Skeletal muscle satellite cell (primary cell): ENCODE results near the gene SLC5A3. TPM values are rescaled to one million over a fixed set of nuclear protein-coding genes. Genes with fewer than 3 reads are reported as not detected.
A peak's percentile ranks its signal among the peaks of the same experiment; 100 is the strongest.

Experiments
- H3K27me3 ChIP-seq: 2 replicates; pipeline ENCODE4 v1.7.0; 2013; ENCODE audit warnings: low read length; ENCODE audit not compliant: control insufficient read depth, insufficient read depth
- H3K36me3 ChIP-seq: 2 replicates; pipeline ENCODE4 v1.7.0; 2013; ENCODE audit warnings: mild to moderate bottlenecking, control low read depth, low read length; ENCODE audit not compliant: insufficient read depth
- H3K4me1 ChIP-seq: 2 replicates; pipeline ENCODE4 v1.7.0; 2013; ENCODE audit warnings: low read length; ENCODE audit not compliant: control insufficient read depth, insufficient read depth
- H3K4me2 ChIP-seq: 2 replicates; pipeline ENCODE4 v1.7.0; 2013; ENCODE audit warnings: mild to moderate bottlenecking, low read length
- H3K4me3 ChIP-seq: 2 replicates; pipeline ENCODE4 v1.7.0; 2013; ENCODE audit warnings: low read length
- H3K9ac ChIP-seq: 2 replicates; pipeline ENCODE4 v1.7.0; 2013; ENCODE audit warnings: mild to moderate bottlenecking, low read depth, low read length, moderate library complexity
- H3K9me3 ChIP-seq: replicated peaks from 2 replicates; pipeline ENCODE4 v1.7.0; 2013; ENCODE audit warnings: mild to moderate bottlenecking, control low read depth, low read length
- total RNA-seq: library from RNA; depleted of rRNA; stranded (reverse); fragments of >200 nt; gene quantifications from 2 replicates; pipeline ENCODE4 v1.2.3, GENCODE V29; 2012; rRNA removed

Gene SLC5A3
- total RNA-seq = 25.3 and 31.7 TPM in 2 replicates

DNA sequence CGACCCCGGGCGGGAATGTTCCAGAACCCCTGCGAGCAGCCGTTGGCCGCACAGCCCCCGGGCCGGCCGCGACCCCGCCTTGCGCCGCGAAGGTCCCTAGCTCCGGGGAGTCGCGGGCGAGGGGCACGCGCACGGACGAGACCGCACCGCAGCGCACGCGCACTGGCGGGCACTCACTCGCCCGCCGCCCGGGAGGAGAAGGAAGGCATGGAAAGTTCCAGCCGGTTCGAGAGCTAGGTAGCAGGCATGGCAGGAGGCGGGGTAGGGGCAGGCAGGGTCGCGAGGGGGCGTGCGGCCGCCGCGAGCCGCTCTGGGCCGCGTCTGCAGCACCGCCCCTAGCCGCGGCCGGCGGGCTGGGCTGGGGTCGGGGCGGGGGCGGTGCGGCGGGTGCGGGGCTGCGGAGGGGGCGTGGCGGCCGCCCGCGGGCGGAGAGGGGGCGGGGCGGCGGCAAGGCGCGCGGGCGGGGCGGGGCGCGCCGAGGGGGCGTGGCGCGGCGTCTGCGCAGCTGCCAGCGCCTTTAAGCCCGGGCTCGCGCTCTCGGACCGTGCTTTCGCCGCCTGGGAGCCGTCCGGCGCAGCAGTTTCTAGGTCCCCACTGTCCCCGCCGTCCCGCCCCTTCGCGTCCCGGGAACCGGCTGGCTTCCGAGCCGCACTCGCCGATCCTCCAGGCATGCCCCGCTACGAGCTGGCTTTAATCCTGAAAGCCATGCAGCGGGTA is at the start of gene SLC5A3, which contains the start of gene MRPS6:
Gene SLC5A3 (plus strand): TSS at position 547 of the 717 bp plus-strand sequence. CDS start 21,621 bp downstream, outside the sequence.
Gene MRPS6 (plus strand): TSS at position 547 of the 717 bp plus-strand sequence. CDS start 123 bp downstream, at position 670.
- H3K9ac ChIP-seq = peak within 1 kb of the TSS; percentile 93
- no peaks in the 10 kb centered on the region for H3K9me3 ChIP-seq
- H3K4me2 ChIP-seq = peak within 1 kb of the TSS; percentile 93
- peak within 1 kb of the TSS; percentile 92 for H3K4me3 ChIP-seq
- H3K4me1 ChIP-seq = peaks cover 33% of the 10 kb centered on the region
- peaks cover 3% of the 10 kb centered on the region for H3K27me3 ChIP-seq
- H3K36me3 ChIP-seq = peaks cover 7% of the 10 kb centered on the region

DNA sequence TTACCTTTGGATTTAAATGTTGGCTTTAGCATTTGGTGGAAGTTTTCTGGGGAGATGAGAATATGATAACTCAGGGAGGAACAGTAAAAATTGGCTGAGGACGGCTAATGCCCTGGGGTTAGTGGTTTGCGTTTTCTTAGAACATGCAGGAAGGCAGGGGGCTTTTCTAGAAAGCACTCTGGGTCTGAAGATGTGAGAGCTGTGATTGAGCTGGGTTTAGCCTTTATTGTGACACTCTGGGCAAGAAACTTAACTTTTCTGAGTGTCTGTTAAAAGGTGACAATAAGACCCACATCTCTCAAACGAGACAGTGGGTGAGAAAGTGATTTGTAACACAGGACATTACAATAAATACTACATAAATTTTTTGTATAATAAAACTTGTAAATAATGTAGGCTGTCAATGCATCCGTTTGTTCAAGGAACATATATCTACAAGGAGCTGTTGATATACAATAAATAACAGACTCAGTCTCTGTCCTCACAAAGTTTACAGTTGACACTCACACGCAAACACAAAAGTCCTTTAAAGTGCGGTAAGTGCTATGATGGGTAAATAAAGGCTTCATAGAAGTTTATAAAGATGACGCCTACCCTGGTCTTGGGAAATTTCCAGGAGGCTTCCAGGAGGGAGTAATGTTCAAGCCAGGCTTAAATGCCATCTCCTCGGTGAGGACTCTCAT is 49.5 kb upstream of the SLC5A3 start:
- H3K9ac ChIP-seq = no peak overlapping the region
- H3K36me3 ChIP-seq = no peaks in the 10 kb centered on the region
- no peaks in the 10 kb centered on the region for H3K9me3 ChIP-seq
- no peak overlapping the region for H3K4me3 ChIP-seq
- H3K4me1 ChIP-seq = peaks cover 52% of the 10 kb centered on the region
- H3K27me3 ChIP-seq = no peaks in the 10 kb centered on the region
- H3K4me2 ChIP-seq = no peak overlapping the region

DNA sequence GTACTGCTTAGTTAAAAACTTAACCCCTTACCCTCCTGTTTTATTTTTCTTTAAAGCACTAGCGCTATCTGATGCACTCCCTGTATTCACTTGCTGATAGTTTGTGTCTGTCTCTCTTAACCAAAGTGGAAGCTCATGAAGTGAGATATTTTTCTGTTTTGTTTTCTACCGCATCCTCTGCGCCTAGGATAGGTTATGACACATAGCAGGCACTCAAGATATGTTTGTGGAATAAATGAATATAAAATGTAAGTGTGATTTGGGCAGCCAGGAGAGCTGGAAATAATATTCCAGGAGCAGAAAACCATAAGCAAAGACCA is 49.0 kb upstream of the SLC5A3 start:
- Histone ChIP-seq H3K4me3 (no peak overlapping the region), H3K9me3 (no peaks in the 10 kb centered on the region), H3K4me2 (no peak overlapping the region), H3K27me3 (no peaks in the 10 kb centered on the region), H3K36me3 (no peaks in the 10 kb centered on the region), H3K4me1 (peaks cover 52% of the 10 kb centered on the region), H3K9ac (no peak overlapping the region)

GRCh38 chr21:34027721-34028461 is 45.5 kb upstream of the SLC5A3 start:
- H3K27me3 ChIP-seq = no peaks in the 10 kb centered on the region
- no peak overlapping the region for H3K4me3 ChIP-seq
- no peaks in the 10 kb centered on the region for H3K9me3 ChIP-seq

DNA sequence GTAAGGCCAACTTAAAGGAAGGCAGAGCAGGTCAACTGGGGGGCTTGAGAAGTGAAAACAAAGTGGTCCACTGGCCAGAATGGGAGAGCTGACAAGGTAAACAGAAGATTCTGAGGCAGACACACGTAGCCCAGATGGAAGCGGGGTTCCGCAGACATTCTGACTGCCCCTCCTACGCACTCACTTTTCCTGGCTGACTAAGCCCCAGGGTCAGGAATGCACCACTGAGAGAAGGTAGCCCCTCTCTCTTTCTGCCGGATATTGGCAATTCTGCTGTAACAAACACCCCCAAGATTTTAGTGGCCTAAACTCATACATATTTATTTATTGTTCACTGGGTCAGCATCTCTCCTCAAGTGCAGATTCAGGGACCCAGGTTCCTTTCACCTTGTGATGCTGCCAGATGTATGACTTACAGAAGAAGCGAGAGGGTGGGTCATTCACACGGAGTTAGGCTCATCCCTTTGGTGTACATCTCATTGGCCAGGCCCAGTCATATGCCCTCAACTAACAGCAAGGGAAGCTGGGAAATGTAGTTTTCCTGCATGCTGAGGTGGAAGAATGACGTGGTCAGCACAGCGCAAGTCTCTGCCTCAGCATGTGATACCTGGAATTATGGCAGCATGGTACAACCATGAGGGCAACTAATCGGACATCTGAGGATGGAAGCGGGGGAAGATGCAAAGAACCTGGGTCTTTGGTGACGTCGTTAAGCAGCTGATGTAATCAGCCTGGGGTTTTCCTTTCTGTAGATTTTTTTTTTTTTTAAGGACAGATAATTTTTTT is 43.4 kb upstream of the SLC5A3 start:
- Histone ChIP-seq H3K27me3 (no peaks in the 10 kb centered on the region), H3K9ac (no peak overlapping the region), H3K4me3 (peak overlapping the region; percentile 40), H3K4me1 (peaks cover 14% of the 10 kb centered on the region), H3K9me3 (no peaks in the 10 kb centered on the region), H3K36me3 (no peaks in the 10 kb centered on the region), H3K4me2 (peak overlapping the region; percentile 63)

More at GRCh38 chr21:34027721-34028461, 45.5 kb upstream of the SLC5A3 start:
- Histone ChIP-seq H3K9ac (no peak overlapping the region), H3K4me2 (peak overlapping the region; percentile 44), H3K36me3 (no peaks in the 10 kb centered on the region), H3K4me1 (peaks cover 21% of the 10 kb centered on the region)

GRCh38 chr21:34031835-34032370 is 41.5 kb upstream of the SLC5A3 start:
- no peaks in the 10 kb centered on the region for H3K9me3 ChIP-seq
- peaks cover 14% of the 10 kb centered on the region for H3K4me1 ChIP-seq

DNA sequence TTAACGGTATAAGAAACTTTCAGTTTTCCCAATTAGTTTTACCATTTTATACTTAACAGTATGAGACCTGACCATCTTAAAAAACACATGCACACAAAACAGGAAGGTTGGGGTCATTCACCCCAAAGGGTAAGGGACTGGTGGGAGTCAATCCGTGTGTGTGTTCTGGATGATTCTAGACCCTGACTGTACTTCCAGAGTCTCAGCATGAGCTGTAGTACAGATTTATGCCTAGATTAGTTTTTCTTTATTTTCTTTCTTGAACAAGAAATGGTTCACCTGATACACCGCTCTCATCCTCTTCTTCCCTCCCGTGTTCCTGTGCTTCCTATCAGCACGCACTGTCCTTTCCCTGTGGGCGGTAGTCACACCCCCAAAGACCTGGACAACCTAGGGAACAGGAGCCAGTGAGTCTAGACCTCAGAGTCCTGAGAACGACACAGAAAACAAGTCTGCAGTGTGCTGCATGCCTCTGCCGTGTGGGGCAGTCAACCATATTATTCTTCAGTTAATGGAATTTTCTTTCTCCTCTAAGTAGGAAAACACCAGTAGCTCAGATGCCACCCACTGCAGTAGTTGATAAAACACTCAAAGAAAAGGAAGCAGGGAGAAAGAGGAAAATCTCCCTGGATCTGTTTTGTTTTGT is 38.9 kb upstream of the SLC5A3 start:
- Histone ChIP-seq H3K9ac (no peak overlapping the region), H3K4me3 (no peak overlapping the region), H3K9me3 (no peaks in the 10 kb centered on the region), H3K4me1 (peaks cover 19% of the 10 kb centered on the region), H3K4me2 (no peak overlapping the region), H3K36me3 (no peaks in the 10 kb centered on the region), H3K27me3 (no peaks in the 10 kb centered on the region)

More at GRCh38 chr21:34031835-34032370, 41.5 kb upstream of the SLC5A3 start:
- Histone ChIP-seq H3K4me3 (no peak overlapping the region), H3K4me2 (no peak overlapping the region), H3K36me3 (no peaks in the 10 kb centered on the region), H3K27me3 (no peaks in the 10 kb centered on the region), H3K9ac (no peak overlapping the region)

- Histone ChIP-seq H3K9ac (no peak overlapping the region), H3K36me3 (no peaks in the 10 kb centered on the region), H3K4me1 (peaks cover 19% of the 10 kb centered on the region), H3K4me2 (no peak overlapping the region), H3K9me3 (no peaks in the 10 kb centered on the region), H3K27me3 (no peaks in the 10 kb centered on the region), H3K4me3 (no peak overlapping the region)
Measured at GRCh38 chr21:34035619-34036354, 37.6 kb upstream of the SLC5A3 start.

DNA sequence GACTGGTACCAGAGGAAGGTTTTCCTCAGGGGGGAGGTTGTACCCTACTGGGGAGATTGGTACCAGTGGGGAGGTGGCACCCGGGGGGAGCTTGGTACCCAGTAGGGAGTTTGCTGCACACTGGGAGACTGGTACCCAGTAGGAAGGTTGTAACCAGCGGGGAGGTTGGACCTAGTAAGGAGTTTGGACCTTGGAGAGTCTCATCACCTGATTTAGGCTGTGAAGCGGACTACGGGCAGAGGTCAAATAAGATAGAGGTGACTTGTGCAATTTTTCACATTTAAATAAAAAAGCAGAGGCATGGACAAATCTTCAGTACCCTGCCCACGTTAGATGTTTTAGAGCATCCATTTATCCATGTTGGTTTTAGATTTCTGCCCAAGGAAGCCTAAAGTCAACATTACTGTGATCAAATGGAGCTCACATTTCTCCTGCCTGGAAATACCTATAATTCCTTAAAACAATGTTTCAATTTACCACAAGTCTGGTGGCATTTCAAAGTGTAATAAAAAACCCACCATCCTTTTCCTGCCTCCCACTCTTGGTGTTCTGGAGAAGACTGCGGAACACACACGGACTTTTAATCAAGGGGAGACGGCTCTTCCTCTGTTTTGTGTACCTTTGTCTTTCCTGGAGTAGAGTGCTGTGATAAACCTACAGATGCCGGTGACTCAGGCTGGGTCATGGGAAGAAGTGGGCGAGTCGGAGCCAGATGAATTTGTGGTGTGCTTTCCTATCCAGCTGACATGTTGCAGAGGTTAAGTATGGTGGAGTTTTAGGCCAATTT is 36.2 kb upstream of the SLC5A3 start:
- Histone ChIP-seq H3K27me3 (no peaks in the 10 kb centered on the region), H3K36me3 (no peaks in the 10 kb centered on the region), H3K9ac (no peak overlapping the region), H3K4me1 (peaks cover 19% of the 10 kb centered on the region), H3K4me3 (no peak overlapping the region), H3K4me2 (peak overlapping the region; percentile 25), H3K9me3 (no peaks in the 10 kb centered on the region)
